HG02678 (cell line): ENCODE data around the gene FRRS1L.

ENCODE experiments used
- ATAC-seq: cut with Tn5 transposase; IDR thresholded peaks from one replicate; pipeline ENCODE4 v1.9.1; 2021; ENCODE audit warnings: mild to moderate bottlenecking, moderate library complexity; ENCODE audit not compliant: unreplicated experiment

FRRS1L gene

GRCh38 chr9:109176963-109177362 lies 9.9 kb upstream of the FRRS1L start:
- no peak for ATAC-seq

GRCh38 chr9:109176386-109176785 lies 9.3 kb upstream of the FRRS1L start:
- ATAC-seq: no peak

- ATAC-seq: no peak
Measured at GRCh38 chr9:109172935-109173334, 5.9 kb upstream of the FRRS1L start.

GRCh38 chr9:109171926-109172325 lies 4.9 kb upstream of the FRRS1L start:
- ATAC-seq: no peak

- ATAC-seq: no peak
Measured at GRCh38 chr9:109168170-109168569, 1.1 kb upstream of the FRRS1L start.

- ATAC-seq: no peak
Measured at GRCh38 chr9:109167716-109168115, 667 bp upstream of the FRRS1L start.

- ATAC-seq: no peak
Measured at GRCh38 chr9:109166171-109166770, 778 bp downstream of the FRRS1L start.

GRCh38 chr9:109164042-109164441 lies 3.0 kb downstream of the FRRS1L start:
- no peak for ATAC-seq

- no peak for ATAC-seq
Measured at GRCh38 chr9:109163194-109163593, 3.9 kb downstream of the FRRS1L start.

GRCh38 chr9:109162677-109163076 lies 4.4 kb downstream of the FRRS1L start:
- ATAC-seq: no peak

GRCh38 chr9:109161471-109161870 lies 5.6 kb downstream of the FRRS1L start:
- no peak for ATAC-seq

- no peak for ATAC-seq
Measured at GRCh38 chr9:109159583-109159982, 7.5 kb downstream of the FRRS1L start.

GRCh38 chr9:109158651-109159050 lies 8.4 kb downstream of the FRRS1L start:
- no peak for ATAC-seq

GRCh38 chr9:109156708-109157107 lies 10.3 kb downstream of the FRRS1L start:
- no peak for ATAC-seq

- no peak for ATAC-seq
Measured at GRCh38 chr9:109150925-109151545, 16.0 kb downstream of the FRRS1L start.

GRCh38 chr9:109149722-109150121 lies 17.3 kb downstream of the FRRS1L start:
- ATAC-seq: no peak

- no peak for ATAC-seq
Measured at GRCh38 chr9:109149089-109149488, 18.0 kb downstream of the FRRS1L start.

GRCh38 chr9:109145051-109145450 lies 22.0 kb downstream of the FRRS1L start:
- no peak for ATAC-seq

- ATAC-seq: peak; percentile 99
Measured at GRCh38 chr9:109143881-109144562, 23.0 kb downstream of the FRRS1L start.

- ATAC-seq: no peak
Measured at GRCh38 chr9:109141375-109141774, 25.7 kb downstream of the FRRS1L start.

- no peak for ATAC-seq
Measured at GRCh38 chr9:109139851-109140250, 27.2 kb downstream of the FRRS1L start.

- no peak for ATAC-seq
Measured at GRCh38 chr9:109138421-109138820, 28.6 kb downstream of the FRRS1L start.
